ENCODE data around the gene CD55.

The CD55 gene

GRCh38 chr1:207346513-207346912 lies 25.0 kb downstream of the CD55 start:
- TF ChIP-seq GATA3 (IDR thresholded peaks at IDR 0.05; ENCODE audit: low read depth, low read length) (no peak), GATA2 (IDR thresholded peaks at IDR 0.05; ENCODE audit: low read depth, low read length) (no peak)

- TF ChIP-seq GATA3 (IDR thresholded peaks at IDR 0.05; ENCODE audit: low read depth, low read length): no peak
- no peak for TF ChIP-seq GATA2 (IDR thresholded peaks at IDR 0.05; ENCODE audit: low read depth, low read length)
Measured at GRCh38 chr1:207349979-207350378, 28.5 kb downstream of the CD55 start.

GRCh38 chr1:207352554-207352953 lies 31.1 kb downstream of the CD55 start:
- TF ChIP-seq GATA2 (IDR thresholded peaks at IDR 0.05; ENCODE audit: low read depth, low read length) (no peak), GATA3 (IDR thresholded peaks at IDR 0.05; ENCODE audit: low read depth, low read length) (no peak)

GRCh38 chr1:207355060-207355459 lies 33.6 kb downstream of the CD55 start:
- no peak for TF ChIP-seq GATA3 (IDR thresholded peaks at IDR 0.05; ENCODE audit: low read depth, low read length)
- no peak for TF ChIP-seq GATA2 (IDR thresholded peaks at IDR 0.05; ENCODE audit: low read depth, low read length)

- TF ChIP-seq GATA2 (IDR thresholded peaks at IDR 0.05; ENCODE audit: low read depth, low read length) (no peak), GATA3 (IDR thresholded peaks at IDR 0.05; ENCODE audit: low read depth, low read length) (no peak)
Measured at GRCh38 chr1:207355513-207356295, 34.2 kb downstream of the CD55 start.

GRCh38 chr1:207361029-207361428 lies 39.6 kb downstream of the CD55 start:
- TF ChIP-seq GATA2 (IDR thresholded peaks at IDR 0.05; ENCODE audit: low read depth, low read length) (no peak), GATA3 (IDR thresholded peaks at IDR 0.05; ENCODE audit: low read depth, low read length) (no peak)

DNA sequence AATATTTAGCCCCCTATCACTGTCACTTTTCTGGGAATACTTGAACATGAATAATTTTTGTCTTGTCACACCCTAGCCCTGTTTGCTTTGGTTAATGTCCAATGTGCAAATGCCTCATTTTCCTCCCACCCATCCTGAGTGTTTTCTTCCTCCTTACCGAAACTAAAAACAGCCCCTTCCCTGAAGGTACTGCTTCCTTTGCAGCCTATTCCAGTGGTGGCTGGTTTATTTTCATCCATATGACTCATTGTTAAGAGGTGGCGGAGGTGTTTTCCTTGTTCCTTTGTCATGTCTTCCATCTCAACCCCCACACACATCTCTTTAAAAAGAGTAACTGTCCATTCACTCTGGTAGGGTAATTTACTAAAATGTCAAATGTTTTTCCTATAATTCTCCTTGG lies 40.4 kb downstream of the CD55 start:
- TF ChIP-seq GATA3 (IDR thresholded peaks at IDR 0.05; ENCODE audit: low read depth, low read length): no peak
- no peak for TF ChIP-seq GATA2 (IDR thresholded peaks at IDR 0.05; ENCODE audit: low read depth, low read length)

DNA sequence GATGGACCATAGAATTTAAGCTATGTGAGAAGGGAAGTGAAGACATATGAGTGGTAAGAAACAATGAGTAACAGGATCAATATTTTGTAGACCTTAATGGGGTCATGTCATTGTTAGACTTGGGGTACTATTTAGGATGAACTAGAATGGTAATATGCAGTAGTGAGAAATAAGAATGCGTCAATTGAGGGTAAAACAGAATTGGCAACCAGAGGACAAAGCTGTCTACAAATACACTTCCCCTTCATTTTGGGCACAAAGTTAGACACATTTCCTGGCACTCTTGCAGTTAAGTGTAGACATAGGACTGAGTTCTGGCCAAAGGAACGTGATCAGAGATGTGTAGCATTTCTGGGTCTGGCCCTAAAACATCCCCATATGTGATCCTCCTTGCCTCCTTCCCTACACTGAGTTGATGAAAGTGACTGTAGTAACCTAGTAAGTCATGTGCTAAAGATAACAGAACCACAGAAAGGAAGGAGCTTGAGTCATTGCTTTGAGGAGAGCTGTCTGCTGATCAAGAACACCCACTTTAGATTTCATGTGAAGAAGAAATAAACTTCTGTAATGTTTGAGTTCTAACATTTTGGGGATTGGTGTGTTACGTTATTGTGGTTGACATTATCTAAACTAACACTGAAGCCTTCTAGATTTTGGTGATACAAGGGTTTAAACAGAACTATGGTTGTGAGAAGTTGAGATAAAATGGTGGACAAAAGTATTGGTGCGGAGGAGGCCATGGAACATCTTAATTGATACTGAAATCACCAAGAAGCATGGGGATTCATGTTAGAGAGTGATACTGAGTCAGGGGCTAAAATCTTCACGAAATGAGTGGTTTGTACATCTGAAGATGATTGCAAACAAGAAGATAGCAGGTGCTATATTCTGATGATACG lies 41.7 kb downstream of the CD55 start:
- TF ChIP-seq GATA3 (IDR thresholded peaks at IDR 0.05; ENCODE audit: low read depth, low read length): no peak
- no peak for TF ChIP-seq GATA2 (IDR thresholded peaks at IDR 0.05; ENCODE audit: low read depth, low read length)

GRCh38 chr1:207363871-207364270 lies 42.4 kb downstream of the CD55 start:
- TF ChIP-seq GATA3 (IDR thresholded peaks at IDR 0.05; ENCODE audit: low read depth, low read length) (no peak), GATA2 (IDR thresholded peaks at IDR 0.05; ENCODE audit: low read depth, low read length) (no peak)

GRCh38 chr1:207364614-207365013 lies 43.1 kb downstream of the CD55 start:
- no peak for TF ChIP-seq GATA2 (IDR thresholded peaks at IDR 0.05; ENCODE audit: low read depth, low read length)
- no peak for TF ChIP-seq GATA3 (IDR thresholded peaks at IDR 0.05; ENCODE audit: low read depth, low read length)

DNA sequence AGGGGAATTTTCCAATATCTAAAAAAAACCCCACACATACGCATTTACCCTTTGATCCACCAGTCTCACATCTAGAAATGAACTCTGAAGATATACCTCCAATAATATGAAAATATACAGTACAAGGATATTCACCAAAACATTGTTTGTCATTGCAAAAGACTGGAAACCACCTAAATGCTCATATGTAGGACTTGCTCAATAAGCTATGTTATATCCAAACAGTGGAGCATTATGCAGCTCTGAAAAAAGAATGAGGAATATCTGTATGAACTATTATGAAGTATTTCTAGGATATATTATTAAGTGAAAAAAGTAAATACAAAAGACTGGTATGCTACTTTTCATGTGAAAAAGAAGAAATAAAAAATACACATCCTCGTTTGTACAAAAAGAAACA lies 43.6 kb downstream of the CD55 start:
- no peak for TF ChIP-seq GATA3 (IDR thresholded peaks at IDR 0.05; ENCODE audit: low read depth, low read length)
- no peak for TF ChIP-seq GATA2 (IDR thresholded peaks at IDR 0.05; ENCODE audit: low read depth, low read length)

DNA sequence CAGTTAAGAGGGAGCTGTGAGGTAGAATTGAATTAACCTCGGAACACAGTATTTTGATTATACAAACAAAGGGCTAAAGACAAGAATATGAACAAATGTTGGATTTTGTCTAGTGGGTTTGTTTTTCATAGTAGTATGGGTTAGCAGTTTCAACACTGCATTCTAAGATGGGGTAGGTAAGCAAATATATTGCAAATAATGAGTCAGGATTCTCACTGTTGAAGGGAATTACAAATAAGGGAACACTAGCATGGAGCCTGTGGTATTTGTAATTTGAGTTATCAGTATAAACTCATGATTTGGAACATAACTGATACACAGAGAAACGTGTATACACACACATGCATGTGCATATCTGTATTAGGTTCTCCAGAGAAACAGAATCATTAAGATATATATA lies 44.5 kb downstream of the CD55 start:
- no peak for TF ChIP-seq GATA3 (IDR thresholded peaks at IDR 0.05; ENCODE audit: low read depth, low read length)
- TF ChIP-seq GATA2 (IDR thresholded peaks at IDR 0.05; ENCODE audit: low read depth, low read length): no peak

GRCh38 chr1:207388721-207389120 lies 67.2 kb downstream of the CD55 start:
- no peak for TF ChIP-seq GATA2 (IDR thresholded peaks at IDR 0.05; ENCODE audit: low read depth, low read length)
- TF ChIP-seq GATA3 (IDR thresholded peaks at IDR 0.05; ENCODE audit: low read depth, low read length): no peak

- TF ChIP-seq GATA2 (IDR thresholded peaks at IDR 0.05; ENCODE audit: low read depth, low read length): no peak
- TF ChIP-seq GATA3 (IDR thresholded peaks at IDR 0.05; ENCODE audit: low read depth, low read length): no peak
Measured at GRCh38 chr1:207389728-207390464, 68.4 kb downstream of the CD55 start.

All from SH-SY5Y (cell line).